ENCODE results near the gene CNTN4. TPM values are rescaled to one million over a fixed set of nuclear protein-coding genes. Genes with fewer than 3 reads are reported as not detected.
A peak's percentile ranks its signal among the peaks of the same experiment; 100 is the strongest.

CNTN4 gene
- total RNA-seq, 4 donors from 2014 or later: 33.6 to 112 (median 53.1) TPM

DNA sequence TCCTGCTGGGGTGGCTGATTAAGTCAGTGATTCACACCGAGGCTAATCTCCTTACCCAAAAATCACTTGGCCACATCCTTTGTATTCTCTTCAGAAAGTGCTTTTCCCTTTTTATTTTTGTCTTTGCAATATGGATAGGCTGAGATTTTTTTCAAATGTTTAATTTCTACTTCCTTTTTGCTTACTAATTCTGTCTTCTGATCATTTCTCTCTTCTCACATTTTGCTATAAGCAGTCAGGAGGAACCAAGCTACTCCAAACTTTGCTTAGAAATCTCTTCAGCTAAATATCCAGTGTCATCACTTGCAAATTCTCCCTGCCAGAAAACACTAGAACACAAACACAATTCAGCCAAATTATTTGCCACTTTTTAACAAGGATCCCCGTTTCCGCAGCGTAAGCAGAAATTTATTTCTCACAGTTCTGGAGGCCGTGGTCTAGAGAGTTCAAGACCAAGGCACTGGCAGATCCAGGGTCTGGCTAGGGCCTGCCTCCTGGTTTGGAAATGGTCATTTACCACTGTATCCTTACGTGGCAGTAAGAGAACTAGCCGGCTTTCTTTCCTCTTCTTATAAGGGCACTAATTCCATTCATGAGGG, 906.6 kb downstream of the CNTN4 start:
- no peak overlapping the region for H3K4me3 ChIP-seq (replicated peaks in 1 of 3)
- intact Hi-C loops (cut with DNase I): no loop called here
- no peaks in the 10 kb centered on the region for H3K9me3 ChIP-seq
- TF ChIP-seq CTCF (IDR thresholded peaks at IDR 0.05): no peak
- no peaks in the 10 kb centered on the region for H3K36me3 ChIP-seq
- H3K4me1 ChIP-seq: no peaks in the 10 kb centered on the region
- no peak for DNase-seq
- 76 to 78% methylated on average over 7 of the region's 7 CpGs for WGBS, 2 donors
- no peak overlapping the region for H3K27ac ChIP-seq
- H3K27me3 ChIP-seq: no peaks in the 10 kb centered on the region

DNA sequence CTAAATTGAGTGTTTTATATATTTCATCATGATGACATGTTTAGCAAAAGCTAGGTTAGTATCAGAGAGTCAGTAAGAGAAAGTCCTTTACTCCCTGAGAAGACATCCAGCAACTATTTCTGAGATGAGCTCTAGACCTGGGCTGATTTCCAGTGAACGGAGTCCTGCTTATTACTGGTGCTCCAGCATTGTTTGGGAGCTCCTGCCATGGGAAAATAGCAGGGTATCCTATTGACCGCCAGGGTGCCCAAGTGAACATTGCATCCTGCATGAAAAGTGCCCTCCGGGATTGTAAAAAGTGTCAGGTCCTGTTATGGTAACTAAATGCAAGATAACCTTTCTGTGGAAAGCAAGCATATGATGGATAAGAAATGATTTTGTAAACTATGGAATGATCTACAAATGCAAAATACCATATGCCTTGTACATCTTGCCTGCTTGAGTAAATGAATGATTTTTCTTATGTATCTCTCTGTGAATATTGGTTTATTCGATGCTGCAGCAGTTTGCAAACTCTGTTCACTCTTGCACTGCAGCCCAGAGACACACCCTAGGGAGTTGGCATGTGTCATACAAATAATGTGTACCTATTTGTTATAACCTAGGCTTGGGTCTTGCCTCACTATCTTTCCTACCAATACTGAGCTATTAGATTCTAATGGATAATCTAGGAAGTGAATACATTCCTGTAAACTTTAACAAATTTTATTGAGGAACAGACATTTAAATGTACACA, 914.8 kb downstream of the CNTN4 start:
- Histone ChIP-seq H3K36me3 (no peaks in the 10 kb centered on the region), H3K27ac (no peak overlapping the region), H3K9me3 (no peaks in the 10 kb centered on the region), H3K4me1 (peaks cover 8 to 12% of the 10 kb centered on the region in 2 donors), H3K27me3 (no peaks in the 10 kb centered on the region), H3K4me3 (replicated peaks in 1 of 3) (no peak overlapping the region)
- no peak for TF ChIP-seq CTCF (IDR thresholded peaks at IDR 0.05)
- no peak for TF ChIP-seq POLR2A (IDR thresholded peaks at IDR 0.05)
- DNase-seq: no peak
- intact Hi-C loops (cut with DNase I): no loop called here
- 84 to 86% methylated on average over 4 of the region's 4 CpGs for WGBS, 2 donors

DNA sequence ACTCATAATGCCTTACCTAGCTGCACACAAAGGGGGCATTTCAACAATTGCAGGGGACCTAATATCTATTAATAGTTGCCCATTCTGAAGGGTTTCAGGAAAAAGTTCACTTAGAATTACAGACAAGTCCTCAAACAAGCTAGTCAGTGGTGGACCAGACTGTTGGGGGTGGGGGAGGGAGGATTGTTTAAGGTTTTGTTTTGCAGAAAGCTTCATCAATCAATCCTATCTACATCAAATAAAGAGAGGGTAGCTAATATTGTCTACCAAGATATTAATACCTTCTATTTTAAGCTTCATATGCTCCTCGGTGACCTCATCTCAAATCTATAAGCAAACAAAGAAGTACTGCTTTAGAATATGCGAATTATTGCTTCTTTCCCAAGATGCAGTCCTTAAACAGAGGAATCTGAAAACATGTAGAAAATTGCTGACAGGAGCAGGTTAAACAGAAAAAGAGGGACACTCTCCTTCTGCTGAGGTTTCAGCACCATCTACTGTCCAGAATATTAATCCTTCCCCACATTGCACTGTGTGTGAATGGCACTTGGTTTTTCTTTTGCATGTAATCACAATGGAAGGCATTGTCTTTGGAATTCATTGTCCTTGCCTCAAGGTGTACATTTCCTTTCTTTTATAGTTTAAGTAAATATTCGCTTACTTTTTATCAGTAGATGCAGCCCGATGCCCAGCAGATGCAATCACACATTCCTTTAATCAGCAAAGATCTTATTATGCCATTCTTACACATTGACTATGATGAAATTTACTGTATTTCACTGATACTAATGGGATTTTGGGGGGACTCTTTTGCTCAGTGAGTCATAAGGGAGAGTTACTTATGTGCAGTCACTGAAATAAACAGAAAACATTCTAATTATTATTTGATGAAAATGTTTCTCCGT, 916.8 kb downstream of the CNTN4 start:
- no peaks in the 10 kb centered on the region for H3K27me3 ChIP-seq
- intact Hi-C loops (cut with DNase I): no loop called here
- peaks cover 8 to 12% of the 10 kb centered on the region in 2 donors for H3K4me1 ChIP-seq
- H3K9me3 ChIP-seq: no peaks in the 10 kb centered on the region
- no peaks in the 10 kb centered on the region for H3K36me3 ChIP-seq
- no peak overlapping the region for H3K27ac ChIP-seq
- 32 to 34% methylated on average over 5 of the region's 5 CpGs for WGBS, 2 donors
- DNase-seq: no peak
- TF ChIP-seq CTCF (IDR thresholded peaks at IDR 0.05): peak in 4 of 6 experiments; percentile 51 to 90 (median 76)
- no peak for TF ChIP-seq POLR2A (IDR thresholded peaks at IDR 0.05)
- H3K4me3 ChIP-seq (replicated peaks in 1 of 3): no peak overlapping the region

GRCh38 chr3:3016226-3016625, 917.6 kb downstream of the CNTN4 start:
- no peaks in the 10 kb centered on the region for H3K9me3 ChIP-seq
- H3K27me3 ChIP-seq: no peaks in the 10 kb centered on the region
- no peak overlapping the region for H3K27ac ChIP-seq
- DNase-seq: no peak
- 36% methylated on average over 4 of the region's 4 CpGs for WGBS, 2 donors
- H3K36me3 ChIP-seq: no peaks in the 10 kb centered on the region
- TF ChIP-seq CTCF (IDR thresholded peaks at IDR 0.05): no peak
- TF ChIP-seq POLR2A (IDR thresholded peaks at IDR 0.05): no peak
- no peak overlapping the region for H3K4me3 ChIP-seq (replicated peaks in 1 of 3)
- intact Hi-C loops (cut with DNase I): no loop called here
- H3K4me1 ChIP-seq: peaks cover 8 to 12% of the 10 kb centered on the region in 2 donors
